ENCODE data around the gene GPR183. TPM values are rescaled to one million over a fixed set of nuclear protein-coding genes. Genes with fewer than 3 reads are reported as not detected.

Gene GPR183
- 4.7 TPM for total RNA-seq

DNA sequence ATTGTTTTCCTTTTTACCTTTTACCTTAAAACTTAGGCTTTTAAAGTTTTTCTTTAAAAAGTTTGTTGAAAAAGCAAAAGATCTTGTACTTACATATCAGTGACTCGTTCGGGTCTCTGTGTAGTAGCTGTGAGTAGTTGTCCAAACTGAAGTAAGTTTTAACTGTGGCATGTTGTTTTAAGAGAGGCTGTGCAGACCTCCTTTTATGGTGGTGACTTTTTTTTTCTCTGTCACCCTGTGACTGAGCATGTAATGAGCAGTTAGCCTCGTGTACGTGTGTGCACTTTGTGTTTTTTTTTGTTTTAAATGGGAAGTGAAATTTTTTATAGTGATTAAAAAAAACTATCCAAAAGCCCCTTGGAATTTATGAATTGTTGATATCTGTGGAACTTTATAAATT lies at the start of gene GPR183:
Gene GPR183 (minus strand): TSS at position 153 of the 400 bp plus-strand sequence. CDS start 11,254 bp downstream, outside the sequence.
- peaks cover 2 to 8% (median 3%) of the 10 kb centered on the region in 3 donors for H3K4me1 ChIP-seq (ENCODE audit: control insufficient read depth in 3 of 3, insufficient read depth in 3 of 3, low read length in 3 of 3)
- H3K36me3 ChIP-seq (ENCODE audit: control insufficient read depth in 3 of 3, insufficient read depth in 3 of 3, low read length in 3 of 3) = peaks cover 0 to 3% (median 0%) of the 10 kb centered on the region in 3 donors
- no peaks in the 10 kb centered on the region for H3K9me3 ChIP-seq (ENCODE audit: control insufficient read depth in 3 of 3, low read length in 3 of 3)
- H3K9ac ChIP-seq (ENCODE audit: low read depth in 1 of 3, low read length in 3 of 3) = peak within 1 kb of the TSS in 1 of 3 donors; percentile 2
- peak within 1 kb of the TSS; percentile 21 for H3K27ac ChIP-seq (ENCODE audit: low read depth, low read length)
- H3K4me3 ChIP-seq (ENCODE audit: low read length in 3 of 3) = peak within 1 kb of the TSS in 1 of 3 donors; percentile 36
- no peaks in the 10 kb centered on the region for H3K27me3 ChIP-seq (ENCODE audit: control insufficient read depth in 3 of 3, insufficient read depth in 3 of 3, low read length in 3 of 3)

DNA sequence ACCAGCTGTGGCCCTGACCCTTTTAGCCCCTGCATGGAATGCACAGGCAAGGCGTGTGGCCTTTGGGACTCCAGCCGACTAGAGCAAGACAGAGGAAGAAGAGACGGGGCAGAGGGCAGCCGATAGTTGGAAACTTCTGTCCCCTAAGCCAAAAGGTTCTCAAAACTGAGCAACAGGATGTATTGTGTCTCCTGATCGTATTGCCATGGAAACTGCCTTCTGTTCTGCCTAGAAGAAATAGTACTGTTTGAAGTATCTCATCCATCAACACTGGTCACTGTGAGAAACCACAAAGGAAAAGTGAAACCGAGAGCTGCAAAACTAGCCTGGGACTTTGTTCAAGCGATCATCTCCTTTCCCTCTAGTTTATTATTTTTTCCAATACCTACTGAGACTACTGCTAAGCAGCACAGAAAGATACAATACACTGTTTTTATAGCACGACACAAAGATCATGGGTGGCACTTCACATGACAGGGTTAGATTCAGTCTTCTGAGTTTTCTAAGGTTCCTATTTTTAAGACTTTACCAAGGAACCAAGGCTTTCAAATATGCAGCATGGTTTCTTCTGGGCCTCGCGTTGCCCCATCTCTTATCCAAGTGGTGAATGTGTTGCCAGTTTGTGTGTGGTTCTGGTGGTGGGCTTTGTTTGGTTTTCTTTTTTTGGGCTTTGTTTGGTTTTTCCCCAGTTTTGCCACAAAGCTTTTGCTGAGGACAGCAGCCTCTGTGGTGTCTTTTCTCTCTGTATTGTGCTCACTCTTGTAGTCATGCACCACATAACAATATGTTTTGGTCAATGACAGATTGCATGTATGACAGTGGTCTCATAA lies 49.3 kb upstream of the GPR183 start:
- Histone ChIP-seq H3K27me3 (ENCODE audit: control insufficient read depth in 3 of 3, insufficient read depth in 3 of 3, low read length in 3 of 3) (no peaks in the 10 kb centered on the region), H3K36me3 (ENCODE audit: control insufficient read depth in 3 of 3, insufficient read depth in 3 of 3, low read length in 3 of 3) (peaks cover 8 to 44% (median 30%) of the 10 kb centered on the region in 3 donors), H3K9me3 (ENCODE audit: control insufficient read depth in 3 of 3, low read length in 3 of 3) (no peaks in the 10 kb centered on the region), H3K4me1 (ENCODE audit: control insufficient read depth in 3 of 3, insufficient read depth in 3 of 3, low read length in 3 of 3) (peaks cover 5 to 12% (median 7%) of the 10 kb centered on the region in 3 donors), H3K9ac (ENCODE audit: low read depth in 1 of 3, low read length in 3 of 3) (peak overlapping the region in 1 of 3 donors; percentile 18), H3K27ac (ENCODE audit: low read depth, low read length) (peak overlapping the region; percentile 53), H3K4me3 (ENCODE audit: low read length in 3 of 3) (peak overlapping the region in 1 of 3 donors; percentile 41)

DNA sequence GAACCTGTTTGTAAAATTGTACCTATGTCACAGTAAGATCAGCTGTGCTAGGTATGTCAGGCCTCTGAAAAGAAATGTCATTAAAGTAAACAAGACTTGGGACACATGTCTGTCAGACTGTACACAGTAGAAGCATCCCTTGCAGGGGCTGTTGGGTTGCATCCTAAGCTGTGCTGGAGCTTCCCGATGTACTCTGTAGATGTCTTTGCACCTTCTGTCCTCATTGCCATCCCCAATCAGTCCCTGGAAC lies 48.7 kb upstream of the GPR183 start:
- Histone ChIP-seq H3K9me3 (ENCODE audit: control insufficient read depth in 3 of 3, low read length in 3 of 3) (no peaks in the 10 kb centered on the region), H3K27ac (ENCODE audit: low read depth, low read length) (peak overlapping the region; percentile 53), H3K4me3 (ENCODE audit: low read length in 3 of 3) (peak overlapping the region in 1 of 3 donors; percentile 41), H3K4me1 (ENCODE audit: control insufficient read depth in 3 of 3, insufficient read depth in 3 of 3, low read length in 3 of 3) (peaks cover 5 to 12% (median 7%) of the 10 kb centered on the region in 3 donors), H3K36me3 (ENCODE audit: control insufficient read depth in 3 of 3, insufficient read depth in 3 of 3, low read length in 3 of 3) (peaks cover 8 to 44% (median 30%) of the 10 kb centered on the region in 3 donors), H3K27me3 (ENCODE audit: control insufficient read depth in 3 of 3, insufficient read depth in 3 of 3, low read length in 3 of 3) (no peaks in the 10 kb centered on the region), H3K9ac (ENCODE audit: low read depth in 1 of 3, low read length in 3 of 3) (peak overlapping the region in 1 of 3 donors; percentile 18)

- no peak overlapping the region for H3K9ac ChIP-seq (ENCODE audit: low read depth in 1 of 3, low read length in 3 of 3)
- no peaks in the 10 kb centered on the region for H3K9me3 ChIP-seq (ENCODE audit: control insufficient read depth in 3 of 3, low read length in 3 of 3)
- peaks cover 5 to 12% (median 7%) of the 10 kb centered on the region in 3 donors for H3K4me1 ChIP-seq (ENCODE audit: control insufficient read depth in 3 of 3, insufficient read depth in 3 of 3, low read length in 3 of 3)
- H3K27me3 ChIP-seq (ENCODE audit: control insufficient read depth in 3 of 3, insufficient read depth in 3 of 3, low read length in 3 of 3) = no peaks in the 10 kb centered on the region
- H3K36me3 ChIP-seq (ENCODE audit: control insufficient read depth in 3 of 3, insufficient read depth in 3 of 3, low read length in 3 of 3) = peaks cover 8 to 42% (median 30%) of the 10 kb centered on the region in 3 donors
- peak overlapping the region; percentile 53 for H3K27ac ChIP-seq (ENCODE audit: low read depth, low read length)
- H3K4me3 ChIP-seq (ENCODE audit: low read length in 3 of 3) = no peak overlapping the region
These were observed 48.2 kb upstream of the GPR183 start for GRCh38 chr13:99355267-99356011.

GRCh38 chr13:99354371-99354951 lies 47.3 kb upstream of the GPR183 start:
- Histone ChIP-seq H3K9ac (ENCODE audit: low read depth in 1 of 3, low read length in 3 of 3) (no peak overlapping the region), H3K36me3 (ENCODE audit: control insufficient read depth in 3 of 3, insufficient read depth in 3 of 3, low read length in 3 of 3) (peaks cover 10 to 36% (median 30%) of the 10 kb centered on the region in 3 donors), H3K4me3 (ENCODE audit: low read length in 3 of 3) (no peak overlapping the region), H3K27ac (ENCODE audit: low read depth, low read length) (no peak overlapping the region), H3K9me3 (ENCODE audit: control insufficient read depth in 3 of 3, low read length in 3 of 3) (no peaks in the 10 kb centered on the region), H3K4me1 (ENCODE audit: control insufficient read depth in 3 of 3, insufficient read depth in 3 of 3, low read length in 3 of 3) (peaks cover 5 to 12% (median 7%) of the 10 kb centered on the region in 3 donors), H3K27me3 (ENCODE audit: control insufficient read depth in 3 of 3, insufficient read depth in 3 of 3, low read length in 3 of 3) (no peaks in the 10 kb centered on the region)

DNA sequence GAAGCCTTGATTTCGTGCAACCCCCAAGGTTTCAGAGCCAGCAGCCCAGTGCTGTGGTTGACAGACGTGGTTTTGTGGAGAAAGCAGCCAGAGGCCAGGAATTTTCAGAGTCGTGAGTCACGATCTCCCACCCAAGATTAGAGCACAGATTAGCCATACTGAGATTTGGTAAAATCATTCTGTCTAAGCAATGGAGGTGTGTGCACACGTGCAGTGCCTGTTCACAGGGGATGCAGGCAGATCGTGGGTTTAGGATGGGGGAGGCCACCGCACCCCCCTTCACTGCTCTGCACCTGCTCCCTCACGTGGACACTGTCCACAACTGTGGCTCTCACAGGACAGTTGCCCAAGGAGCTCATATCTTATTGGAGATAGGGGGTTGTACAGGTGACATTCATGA lies 46.6 kb upstream of the GPR183 start:
- Histone ChIP-seq H3K9me3 (ENCODE audit: control insufficient read depth in 3 of 3, low read length in 3 of 3) (no peaks in the 10 kb centered on the region), H3K4me3 (ENCODE audit: low read length in 3 of 3) (no peak overlapping the region), H3K27me3 (ENCODE audit: control insufficient read depth in 3 of 3, insufficient read depth in 3 of 3, low read length in 3 of 3) (no peaks in the 10 kb centered on the region), H3K9ac (ENCODE audit: low read depth in 1 of 3, low read length in 3 of 3) (no peak overlapping the region), H3K4me1 (ENCODE audit: control insufficient read depth in 3 of 3, insufficient read depth in 3 of 3, low read length in 3 of 3) (peaks cover 5 to 12% (median 7%) of the 10 kb centered on the region in 3 donors), H3K36me3 (ENCODE audit: control insufficient read depth in 3 of 3, insufficient read depth in 3 of 3, low read length in 3 of 3) (peaks cover 10 to 35% (median 31%) of the 10 kb centered on the region in 3 donors), H3K27ac (ENCODE audit: low read depth, low read length) (no peak overlapping the region)

DNA sequence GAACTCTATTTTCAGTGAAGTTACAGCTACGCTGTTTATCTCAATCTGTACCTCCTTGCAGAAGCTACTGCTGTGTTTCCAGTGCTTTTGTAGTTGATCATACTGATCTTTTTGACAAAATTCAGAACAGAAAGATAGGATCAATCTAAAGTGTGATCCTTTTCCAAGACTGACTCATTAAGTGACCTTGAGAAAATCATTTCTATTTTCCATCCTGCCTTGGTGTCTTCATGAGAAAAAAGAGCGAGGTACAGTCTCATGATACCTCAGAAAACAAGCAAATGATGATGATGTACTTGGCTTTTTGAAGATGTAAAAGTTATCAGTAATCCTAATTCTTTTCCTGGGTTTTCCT lies 46.0 kb upstream of the GPR183 start:
- Histone ChIP-seq H3K4me3 (ENCODE audit: low read length in 3 of 3) (no peak overlapping the region), H3K27me3 (ENCODE audit: control insufficient read depth in 3 of 3, insufficient read depth in 3 of 3, low read length in 3 of 3) (no peaks in the 10 kb centered on the region), H3K4me1 (ENCODE audit: control insufficient read depth in 3 of 3, insufficient read depth in 3 of 3, low read length in 3 of 3) (peaks cover 5 to 12% (median 7%) of the 10 kb centered on the region in 3 donors), H3K27ac (ENCODE audit: low read depth, low read length) (no peak overlapping the region), H3K9ac (ENCODE audit: low read depth in 1 of 3, low read length in 3 of 3) (no peak overlapping the region), H3K36me3 (ENCODE audit: control insufficient read depth in 3 of 3, insufficient read depth in 3 of 3, low read length in 3 of 3) (peaks cover 10 to 34% (median 33%) of the 10 kb centered on the region in 3 donors), H3K9me3 (ENCODE audit: control insufficient read depth in 3 of 3, low read length in 3 of 3) (no peaks in the 10 kb centered on the region)

DNA sequence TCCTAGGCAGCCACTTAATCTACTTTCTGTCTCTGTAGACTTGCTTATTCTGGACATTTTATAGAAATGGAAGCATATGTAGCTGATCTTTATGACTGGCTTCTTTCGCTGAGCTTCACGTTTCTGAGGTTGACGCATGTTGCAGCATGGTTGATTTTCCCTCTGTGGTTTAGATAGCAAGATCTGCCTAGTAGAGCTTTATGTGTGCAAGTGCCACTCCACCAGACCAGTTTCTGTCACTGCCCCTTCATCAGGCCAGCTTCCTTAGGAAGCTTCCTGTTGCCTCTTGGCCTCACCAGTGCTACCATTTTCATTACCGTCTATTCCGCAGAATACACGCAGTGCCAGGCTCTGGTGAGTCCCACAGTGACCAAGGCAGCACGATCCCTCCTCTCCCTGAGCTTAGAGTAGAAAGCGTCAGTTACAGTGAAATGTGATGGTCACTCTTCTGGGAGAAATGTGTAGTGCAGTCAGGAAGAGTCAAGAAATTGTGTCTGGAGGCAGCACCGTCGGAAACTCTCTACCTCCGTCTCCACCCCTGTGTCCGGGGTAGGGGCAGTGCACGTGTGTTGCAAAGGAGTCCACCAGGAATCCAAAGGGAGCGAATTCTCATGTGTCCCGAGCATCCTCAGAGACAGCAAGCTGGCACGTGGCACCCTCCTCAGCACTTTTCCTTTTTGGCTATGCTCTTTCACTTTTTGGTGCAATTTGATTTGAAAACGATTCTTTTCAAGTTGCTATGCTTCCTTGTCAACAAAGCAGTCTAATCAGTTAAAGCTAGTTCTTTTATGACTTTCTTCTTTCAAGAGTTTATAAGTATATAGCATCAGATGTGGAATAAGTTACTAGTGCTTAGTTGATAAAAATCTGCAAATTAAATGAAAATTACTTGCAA lies 45.4 kb upstream of the GPR183 start:
- H3K9me3 ChIP-seq (ENCODE audit: control insufficient read depth in 3 of 3, low read length in 3 of 3) = no peaks in the 10 kb centered on the region
- peaks cover 9 to 12% (median 11%) of the 10 kb centered on the region in 3 donors for H3K4me1 ChIP-seq (ENCODE audit: control insufficient read depth in 3 of 3, insufficient read depth in 3 of 3, low read length in 3 of 3)
- peaks cover 13 to 33% (median 29%) of the 10 kb centered on the region in 3 donors for H3K36me3 ChIP-seq (ENCODE audit: control insufficient read depth in 3 of 3, insufficient read depth in 3 of 3, low read length in 3 of 3)
- H3K4me3 ChIP-seq (ENCODE audit: low read length in 3 of 3) = no peak overlapping the region
- no peak overlapping the region for H3K9ac ChIP-seq (ENCODE audit: low read depth in 1 of 3, low read length in 3 of 3)
- no peaks in the 10 kb centered on the region for H3K27me3 ChIP-seq (ENCODE audit: control insufficient read depth in 3 of 3, insufficient read depth in 3 of 3, low read length in 3 of 3)
- no peak overlapping the region for H3K27ac ChIP-seq (ENCODE audit: low read depth, low read length)

GRCh38 chr13:99351772-99352171 lies 44.6 kb upstream of the GPR183 start:
- H3K27ac ChIP-seq (ENCODE audit: low read depth, low read length) = no peak overlapping the region

More at GRCh38 chr13:99351772-99352171, 44.6 kb upstream of the GPR183 start:
- no peak overlapping the region for H3K4me3 ChIP-seq (ENCODE audit: low read length in 3 of 3)
- no peaks in the 10 kb centered on the region for H3K27me3 ChIP-seq (ENCODE audit: control insufficient read depth in 3 of 3, insufficient read depth in 3 of 3, low read length in 3 of 3)
- peaks cover 7 to 16% (median 12%) of the 10 kb centered on the region in 3 donors for H3K4me1 ChIP-seq (ENCODE audit: control insufficient read depth in 3 of 3, insufficient read depth in 3 of 3, low read length in 3 of 3)
- H3K9ac ChIP-seq (ENCODE audit: low read depth in 1 of 3, low read length in 3 of 3) = no peak overlapping the region
- H3K36me3 ChIP-seq (ENCODE audit: control insufficient read depth in 3 of 3, insufficient read depth in 3 of 3, low read length in 3 of 3) = peaks cover 18 to 27% (median 21%) of the 10 kb centered on the region in 3 donors
- H3K9me3 ChIP-seq (ENCODE audit: control insufficient read depth in 3 of 3, low read length in 3 of 3) = no peaks in the 10 kb centered on the region

All from skeletal muscle tissue (tissue), 4 donors.